Kidney capillary endothelial cell (primary cell): ENCODE data around the gene OR2T8.

Experiments
- DNase-seq: peaks from one replicate; pipeline ENCODE4 v3.0.0-alpha.2; 2018; ENCODE audit warnings: low spot score

OR2T8 gene

DNA sequence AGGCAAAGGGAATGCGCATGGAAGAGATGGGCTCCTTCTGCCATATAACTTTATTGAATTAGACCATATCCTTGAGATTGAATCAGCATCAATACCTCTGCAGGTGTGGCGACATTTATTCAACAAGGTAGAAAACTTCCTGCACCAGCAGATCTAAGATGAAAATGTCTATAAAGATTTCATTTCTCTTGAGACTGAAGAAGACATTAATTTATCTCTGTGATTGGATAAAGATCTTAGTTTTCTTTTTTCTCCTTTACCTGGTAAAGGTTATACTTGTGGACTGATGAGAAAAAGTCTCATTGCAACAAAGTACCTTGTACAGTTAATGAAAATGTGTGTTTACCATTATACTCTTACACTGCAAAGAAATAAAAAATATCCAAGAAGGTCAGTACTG, at the start of gene OR2T8:
Gene OR2T8, plus strand, starts transcription at position 301 of the 400 bp plus-strand sequence. CDS start 766 bp downstream, outside the sequence.
- DNase-seq = no peak

GRCh38 chr1:247883346-247883745, 36.7 kb upstream of the OR2T8 start:
- no peak for DNase-seq

DNA sequence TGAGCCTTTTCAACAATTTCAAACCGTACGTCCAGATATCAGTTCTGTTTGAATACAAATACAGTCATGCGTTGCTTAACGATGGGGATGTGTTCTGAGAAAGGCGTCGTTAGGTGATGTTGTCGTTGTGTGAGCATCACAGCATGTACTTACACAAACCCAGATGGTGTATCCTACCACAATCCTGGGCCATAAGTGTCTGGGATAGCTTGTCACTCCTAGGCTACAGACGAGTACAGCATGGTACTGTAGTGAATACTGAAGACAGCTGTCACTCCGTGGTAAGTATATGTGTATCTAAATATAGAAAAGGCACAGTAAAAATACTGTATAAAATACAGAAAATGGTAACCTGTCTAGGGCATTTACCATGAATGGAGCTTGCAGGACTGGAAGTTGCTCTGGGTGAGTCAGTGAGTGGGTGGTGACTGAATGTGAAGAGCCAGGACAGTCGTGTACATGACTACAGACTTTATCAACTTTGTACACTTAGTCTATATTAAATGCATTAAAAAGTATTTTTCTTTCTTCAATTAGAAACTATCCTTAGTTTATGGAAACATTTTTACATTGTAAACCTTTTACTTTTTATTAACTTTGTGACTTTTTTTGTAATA, 35.1 kb upstream of the OR2T8 start:
- DNase-seq = no peak

- no peak for DNase-seq
Measured at GRCh38 chr1:247895163-247895637, 24.9 kb upstream of the OR2T8 start, which contains the start of gene OR2W3. TSS of gene OR2W3 (plus strand) at chr1:247895587. CDS start at chr1:247895587, 0 bp downstream.

DNA sequence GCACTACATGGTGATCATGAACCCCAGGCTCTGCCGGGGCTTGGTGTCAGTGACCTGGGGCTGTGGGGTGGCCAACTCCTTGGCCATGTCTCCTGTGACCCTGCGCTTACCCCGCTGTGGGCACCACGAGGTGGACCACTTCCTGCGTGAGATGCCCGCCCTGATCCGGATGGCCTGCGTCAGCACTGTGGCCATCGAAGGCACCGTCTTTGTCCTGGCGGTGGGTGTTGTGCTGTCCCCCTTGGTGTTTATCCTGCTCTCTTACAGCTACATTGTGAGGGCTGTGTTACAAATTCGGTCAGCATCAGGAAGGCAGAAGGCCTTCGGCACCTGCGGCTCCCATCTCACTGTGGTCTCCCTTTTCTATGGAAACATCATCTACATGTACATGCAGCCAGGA, 24.1 kb upstream of the OR2T8 start:
- DNase-seq = no peak

DNA sequence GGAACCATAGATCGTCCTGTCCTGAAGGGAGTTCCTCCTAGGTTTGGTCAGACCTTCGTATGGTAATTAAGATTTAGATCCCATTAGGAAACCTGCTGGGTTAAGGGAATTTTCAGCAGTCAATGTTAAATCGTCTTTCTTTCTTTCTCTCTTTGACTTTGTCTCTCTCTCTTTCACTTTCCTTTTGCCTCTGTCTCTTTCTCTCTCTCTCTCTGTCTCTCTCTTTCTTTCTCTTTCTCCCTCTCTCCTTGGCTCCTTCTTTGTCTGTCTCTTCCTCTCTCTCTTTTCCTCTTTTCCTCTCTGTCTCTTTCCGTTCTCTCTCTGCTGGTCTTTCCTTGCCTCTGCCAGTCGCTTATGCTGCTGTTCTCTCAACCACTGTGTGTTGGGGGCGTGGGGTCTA, 15.9 kb upstream of the OR2T8 start:
- DNase-seq = no peak

- no peak for DNase-seq
Measured at GRCh38 chr1:247905181-247905580, 14.9 kb upstream of the OR2T8 start.

GRCh38 chr1:247905910-247906503, 14.0 kb upstream of the OR2T8 start:
- no peak for DNase-seq

GRCh38 chr1:247906504-247907047, 13.5 kb upstream of the OR2T8 start:
- DNase-seq = peak; percentile 21

DNA sequence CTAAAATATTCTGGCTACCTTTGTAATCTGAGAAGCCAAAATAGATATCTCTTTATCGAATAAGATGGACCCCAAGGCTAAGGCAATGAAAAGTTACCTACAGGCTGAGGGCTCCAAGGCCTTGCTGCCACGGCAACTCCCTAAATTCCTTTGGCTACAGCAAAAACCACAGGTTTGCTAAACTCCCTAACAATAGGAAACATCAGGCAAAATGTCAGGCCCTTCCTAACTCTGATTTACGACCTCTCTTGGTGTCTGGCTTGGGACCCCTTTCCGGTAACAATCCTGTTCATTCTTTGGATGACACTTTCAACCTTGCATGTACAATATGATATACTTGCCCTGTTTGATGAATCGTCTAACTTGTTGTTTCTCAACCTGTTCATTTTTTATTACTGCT, 11.3 kb upstream of the OR2T8 start:
- no peak for DNase-seq

GRCh38 chr1:247913786-247914185, 6.3 kb upstream of the OR2T8 start:
- DNase-seq = no peak

DNA sequence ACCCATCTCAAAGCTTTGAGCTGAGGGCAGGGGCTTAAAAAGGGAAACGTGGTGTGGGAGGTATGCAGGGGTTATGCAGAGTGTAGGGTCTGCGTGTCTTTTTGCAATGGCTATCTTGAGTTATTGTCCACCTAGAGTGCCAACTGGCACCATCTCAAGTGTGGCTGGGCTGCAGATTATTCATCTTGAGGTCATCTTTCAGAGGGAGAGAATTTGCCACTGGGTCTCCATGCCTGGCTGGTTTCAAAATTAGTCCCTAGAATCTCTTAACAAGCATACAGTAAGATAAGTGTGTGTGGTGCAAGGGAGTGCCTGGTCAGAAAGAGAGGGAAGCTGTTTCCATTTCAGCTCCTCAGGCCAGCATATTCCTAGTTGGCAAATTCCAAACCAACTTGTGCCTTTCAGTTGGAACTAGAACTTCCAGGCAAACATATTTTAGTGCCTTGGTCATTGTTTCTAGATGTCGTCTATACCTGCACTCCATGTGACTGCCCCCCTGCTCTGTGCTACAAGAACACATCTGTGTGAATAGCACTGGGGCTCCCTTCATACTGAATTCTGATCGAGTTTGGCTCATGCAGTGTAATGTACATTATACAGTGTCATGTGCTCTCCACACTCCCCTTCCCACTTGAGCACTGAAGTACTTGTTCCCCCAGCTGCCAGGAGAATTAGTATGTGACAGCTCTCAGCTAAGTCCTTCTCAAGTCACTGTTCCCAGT, 5.0 kb upstream of the OR2T8 start:
- DNase-seq = no peak

DNA sequence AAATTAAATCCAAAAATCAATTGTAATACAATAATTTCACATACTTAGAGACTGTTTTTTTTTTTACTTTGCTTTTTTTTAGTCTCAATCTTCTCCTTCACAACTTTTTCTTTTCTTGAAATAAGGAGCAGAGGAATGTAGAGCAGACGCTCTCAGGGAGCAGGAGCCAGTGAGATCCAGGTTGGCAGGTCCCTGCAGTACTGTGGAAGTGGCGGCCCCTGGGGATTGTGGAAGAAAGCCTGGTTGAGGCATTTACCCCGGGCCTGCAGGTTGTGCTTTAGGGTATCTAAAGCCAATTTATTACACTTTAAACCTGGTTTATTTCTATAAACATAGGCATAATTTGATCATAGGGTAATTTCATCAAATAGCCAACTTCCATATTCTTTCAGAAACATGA, 3.9 kb downstream of the OR2T8 start:
- no peak for DNase-seq

DNA sequence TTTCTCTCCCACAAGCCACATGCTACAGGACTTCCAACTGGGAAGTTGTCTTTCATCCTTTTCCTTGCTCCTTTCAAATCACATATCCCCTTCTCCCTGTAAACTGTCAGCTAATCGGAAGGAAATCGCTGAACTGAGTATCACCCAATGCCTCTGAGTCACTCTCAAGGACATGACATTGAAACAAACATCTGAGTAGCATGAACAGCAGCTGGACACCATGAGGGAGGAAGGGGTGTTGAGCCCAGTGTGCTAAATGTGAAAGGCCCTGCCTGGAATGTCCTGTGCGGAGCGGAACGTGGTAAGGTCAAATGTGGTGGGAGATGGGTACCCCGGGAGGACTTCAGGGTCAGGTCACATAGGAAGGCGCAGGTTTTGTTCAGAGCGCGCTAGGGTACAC, 4.8 kb downstream of the OR2T8 start, which contains the start of gene OR2AJ1:
Gene OR2AJ1, plus strand, starts transcription at position 22 of the 400 bp plus-strand sequence. CDS start 8,880 bp downstream, outside the sequence.
- no peak for DNase-seq

GRCh38 chr1:247933989-247934388, 13.9 kb downstream of the OR2T8 start:
- DNase-seq = no peak

DNA sequence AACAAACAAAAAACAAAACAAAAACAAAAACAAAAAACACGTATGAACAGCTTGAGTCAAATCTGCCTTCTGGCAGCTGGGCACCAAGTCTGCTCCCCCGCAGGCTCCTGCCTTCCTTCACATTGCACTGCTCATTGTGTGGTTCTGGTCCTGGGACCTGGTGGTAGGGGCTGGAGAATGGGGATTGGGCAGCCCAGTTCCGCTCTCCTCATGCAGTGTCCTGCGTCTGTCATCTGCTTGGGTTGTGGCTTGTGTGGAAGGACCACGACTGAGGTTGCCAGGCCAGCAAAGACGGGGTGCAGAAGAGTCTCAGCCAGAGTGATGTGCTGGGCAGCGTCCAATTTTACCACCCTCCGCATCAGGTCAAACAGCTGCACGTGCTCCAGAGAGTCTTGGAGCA, 15.7 kb downstream of the OR2T8 start:
- no peak for DNase-seq

- no peak for DNase-seq
Measured at GRCh38 chr1:247936415-247936814, 16.4 kb downstream of the OR2T8 start.

DNA sequence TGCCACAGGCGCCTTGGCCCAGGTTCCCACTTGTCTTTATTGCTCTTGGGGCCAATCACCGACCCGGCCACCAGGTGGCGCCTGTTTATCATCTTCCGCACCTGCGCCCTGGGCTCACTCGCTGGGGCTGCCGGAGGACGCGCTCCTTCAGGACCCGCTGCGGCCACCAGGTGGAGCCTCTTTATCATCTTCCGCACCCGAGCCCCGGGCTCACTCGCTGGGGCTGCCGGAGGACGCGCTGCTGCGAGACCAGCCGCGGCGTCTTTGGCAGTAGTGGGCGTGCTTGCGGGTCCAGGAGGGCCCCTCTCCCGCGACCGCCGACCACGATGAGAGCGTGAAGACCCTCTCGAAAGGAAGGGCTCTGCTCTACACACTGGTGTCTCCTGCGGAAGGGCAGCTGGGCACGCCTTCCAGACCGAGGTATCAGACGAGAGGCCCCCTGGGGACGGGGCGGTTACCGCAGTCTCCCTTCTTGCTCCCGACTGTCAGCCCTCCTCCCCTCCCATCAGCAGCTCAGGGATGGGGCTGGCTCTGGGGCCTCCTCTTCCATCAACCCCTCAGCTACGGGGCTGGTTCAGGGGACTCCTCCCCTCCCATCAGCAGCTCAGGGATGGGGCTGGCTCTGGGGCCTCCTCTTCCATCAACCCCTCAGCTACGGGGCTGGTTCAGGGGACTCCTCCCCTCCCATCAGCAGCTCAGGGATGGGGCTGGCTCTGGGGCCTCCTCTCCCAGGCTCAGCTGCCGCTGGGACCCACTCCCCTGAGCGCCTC, 17.1 kb downstream of the OR2T8 start:
- DNase-seq = peak; percentile 17

DNA sequence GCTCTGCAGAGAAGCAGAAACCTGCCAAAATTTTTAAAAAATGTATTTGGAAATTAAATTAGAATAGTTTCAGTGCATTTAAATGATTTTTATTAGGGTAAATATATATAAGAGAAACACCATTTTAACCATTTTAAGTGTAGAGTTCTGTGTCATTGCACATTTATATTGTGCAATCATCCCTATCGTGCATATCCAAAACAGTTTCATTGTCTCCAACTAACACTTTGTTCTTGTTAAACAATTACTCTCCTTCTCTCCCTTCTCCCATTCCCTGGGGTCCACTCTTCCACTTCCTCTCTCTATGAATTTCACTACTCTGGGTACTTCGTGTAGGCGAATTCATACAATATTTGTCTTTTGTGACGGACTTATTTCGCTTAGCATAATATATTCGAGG, 22.6 kb downstream of the OR2T8 start:
- DNase-seq = no peak

GRCh38 chr1:247948558-247948957, 28.5 kb downstream of the OR2T8 start, which contains the start of gene OR2L8:
TSS of gene OR2L8 (plus strand) at chr1:247948858. CDS start at chr1:247948858, 0 bp downstream.
- DNase-seq = no peak

GRCh38 chr1:247953408-247953807, 33.4 kb downstream of the OR2T8 start:
- DNase-seq = no peak

DNA sequence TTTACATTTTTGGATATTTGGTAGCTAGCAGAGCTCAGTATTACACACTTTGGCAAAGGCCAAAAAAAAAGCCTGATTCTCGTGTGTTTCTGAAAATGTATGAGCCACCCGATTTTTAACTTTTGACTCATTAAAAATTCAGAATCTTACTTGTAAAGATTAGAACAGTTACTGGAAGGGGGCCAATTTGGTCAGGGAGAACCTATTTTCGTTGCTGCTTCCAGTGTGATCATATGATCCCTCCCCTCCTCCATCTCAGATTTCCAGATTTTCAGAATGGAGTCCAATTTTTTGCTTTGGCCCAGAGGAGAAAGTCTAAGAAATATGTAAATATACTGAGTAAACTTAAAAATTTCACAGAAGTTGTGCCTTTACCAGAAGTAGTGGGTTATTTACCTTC, 41.7 kb downstream of the OR2T8 start:
- no peak for DNase-seq
